ENCODE results near the gene HMGCR.
"Not testable (repeated sequence)": the region's sequence is repeated elsewhere in the genome, so short reads cannot be mapped to it uniquely, and the experiment has no call there.

HMGCR gene

GRCh38 chr5:75324791-75325190, 12.2 kb upstream of the HMGCR start:
- H3K27ac ChIP-seq (ENCODE audit: low read length): no peak overlapping the region
- no peak for DNase-seq (ENCODE audit: low read depth, low spot score)
- WGBS (ENCODE audit: insufficient coverage, insufficient read length): no CpG with 5 or more reads among the region's 1 CpG
- no peaks in the 10 kb centered on the region; the same call in 1 of the 2 replicates for H3K4me1 ChIP-seq (ENCODE audit: control insufficient read depth, insufficient read depth, low read length)
- H3K36me3 ChIP-seq (ENCODE audit: control insufficient read depth, insufficient read depth, low read length): peaks cover 2% of the 10 kb centered on the region; the same call in 1 of the 2 replicates
- no peak overlapping the region for H3K4me3 ChIP-seq (ENCODE audit: low read length)
- no peaks in the 10 kb centered on the region for H3K9me3 ChIP-seq (ENCODE audit: control insufficient read depth, insufficient read depth, low read length)
- H3K27me3 ChIP-seq (ENCODE audit: control insufficient read depth, insufficient read depth, low read length): no peaks in the 10 kb centered on the region

GRCh38 chr5:75325242-75325641, 11.8 kb upstream of the HMGCR start:
- Histone ChIP-seq H3K9me3 (ENCODE audit: control insufficient read depth, insufficient read depth, low read length) (no peaks in the 10 kb centered on the region), H3K27ac (ENCODE audit: low read length) (no peak overlapping the region), H3K4me1 (ENCODE audit: control insufficient read depth, insufficient read depth, low read length) (no peaks in the 10 kb centered on the region; the same call in 1 of the 2 replicates), H3K36me3 (ENCODE audit: control insufficient read depth, insufficient read depth, low read length) (peaks cover 2% of the 10 kb centered on the region; the same call in 1 of the 2 replicates), H3K27me3 (ENCODE audit: control insufficient read depth, insufficient read depth, low read length) (no peaks in the 10 kb centered on the region), H3K4me3 (ENCODE audit: low read length) (no peak overlapping the region)
- no CpG with 5 or more reads among the region's 1 CpG for WGBS (ENCODE audit: insufficient coverage, insufficient read length)
- no peak for DNase-seq (ENCODE audit: low read depth, low spot score)

- DNase-seq (ENCODE audit: low read depth, low spot score): no peak
- no peak overlapping the region for H3K4me3 ChIP-seq (ENCODE audit: low read length)
- H3K4me1 ChIP-seq (ENCODE audit: control insufficient read depth, insufficient read depth, low read length): no peaks in the 10 kb centered on the region
- H3K27ac ChIP-seq (ENCODE audit: low read length): no peak overlapping the region
- H3K27me3 ChIP-seq (ENCODE audit: control insufficient read depth, insufficient read depth, low read length): no peaks in the 10 kb centered on the region
- WGBS (ENCODE audit: insufficient coverage, insufficient read length): no CpG with 5 or more reads among the region's 7 CpGs
- H3K9me3 ChIP-seq (ENCODE audit: control insufficient read depth, insufficient read depth, low read length): no peaks in the 10 kb centered on the region
- H3K36me3 ChIP-seq (ENCODE audit: control insufficient read depth, insufficient read depth, low read length): no peaks in the 10 kb centered on the region
Measured at GRCh38 chr5:75330404-75330803, 6.6 kb upstream of the HMGCR start.

GRCh38 chr5:75331095-75332090, 5.6 kb upstream of the HMGCR start:
- Histone ChIP-seq H3K27ac (ENCODE audit: low read length) (no peak overlapping the region), H3K9me3 (ENCODE audit: control insufficient read depth, insufficient read depth, low read length) (no peaks in the 10 kb centered on the region), H3K4me3 (ENCODE audit: low read length) (no peak overlapping the region), H3K4me1 (ENCODE audit: control insufficient read depth, insufficient read depth, low read length) (no peaks in the 10 kb centered on the region; the same call in 1 of the 2 replicates), H3K27me3 (ENCODE audit: control insufficient read depth, insufficient read depth, low read length) (no peaks in the 10 kb centered on the region), H3K36me3 (ENCODE audit: control insufficient read depth, insufficient read depth, low read length) (no peaks in the 10 kb centered on the region)
- no CpG with 5 or more reads among the region's 4 CpGs for WGBS (ENCODE audit: insufficient coverage, insufficient read length)
- DNase-seq (ENCODE audit: low read depth, low spot score): no peak

GRCh38 chr5:75333759-75334158, 3.3 kb upstream of the HMGCR start:
- not testable (repeated sequence) for H3K9me3 ChIP-seq (ENCODE audit: control insufficient read depth, insufficient read depth, low read length); H3K27me3 ChIP-seq (ENCODE audit: control insufficient read depth, insufficient read depth, low read length); DNase-seq (ENCODE audit: low read depth, low spot score); H3K4me1 ChIP-seq (ENCODE audit: control insufficient read depth, insufficient read depth, low read length); H3K36me3 ChIP-seq (ENCODE audit: control insufficient read depth, insufficient read depth, low read length); H3K27ac ChIP-seq (ENCODE audit: low read length); H3K4me3 ChIP-seq (ENCODE audit: low read length)
- WGBS (ENCODE audit: insufficient coverage, insufficient read length): no CpG with 5 or more reads among the region's 23 CpGs

- not testable (repeated sequence) for H3K4me1 ChIP-seq (ENCODE audit: control insufficient read depth, insufficient read depth, low read length); H3K27ac ChIP-seq (ENCODE audit: low read length); H3K9me3 ChIP-seq (ENCODE audit: control insufficient read depth, insufficient read depth, low read length); H3K4me3 ChIP-seq (ENCODE audit: low read length); H3K27me3 ChIP-seq (ENCODE audit: control insufficient read depth, insufficient read depth, low read length); DNase-seq (ENCODE audit: low read depth, low spot score); H3K36me3 ChIP-seq (ENCODE audit: control insufficient read depth, insufficient read depth, low read length)
- WGBS (ENCODE audit: insufficient coverage, insufficient read length): no CpG with 5 or more reads among the region's 10 CpGs
Measured at GRCh38 chr5:75334413-75334812, 2.6 kb upstream of the HMGCR start.

GRCh38 chr5:75335486-75335885, 1.5 kb upstream of the HMGCR start:
- no peak overlapping the region for H3K27ac ChIP-seq (ENCODE audit: low read length)

GRCh38 chr5:75335952-75336614, 937 bp upstream of the HMGCR start:
- Histone ChIP-seq H3K27me3 (ENCODE audit: control insufficient read depth, insufficient read depth, low read length) (no peaks in the 10 kb centered on the region), H3K36me3 (ENCODE audit: control insufficient read depth, insufficient read depth, low read length) (no peaks in the 10 kb centered on the region), H3K4me1 (ENCODE audit: control insufficient read depth, insufficient read depth, low read length) (no peaks in the 10 kb centered on the region; the same call in 1 of the 2 replicates), H3K27ac (ENCODE audit: low read length) (peak overlapping the region; percentile 38), H3K4me3 (ENCODE audit: low read length) (peak overlapping the region; percentile 40; the same call in 1 of the 2 replicates), H3K9me3 (ENCODE audit: control insufficient read depth, insufficient read depth, low read length) (no peaks in the 10 kb centered on the region)
- 100% methylated on average over 2 of the region's 12 CpGs for WGBS (ENCODE audit: insufficient coverage, insufficient read length)
- no peak for DNase-seq (ENCODE audit: low read depth, low spot score)

More at GRCh38 chr5:75335486-75335885, 1.5 kb upstream of the HMGCR start:
- Histone ChIP-seq H3K27me3 (ENCODE audit: control insufficient read depth, insufficient read depth, low read length) (no peaks in the 10 kb centered on the region), H3K9me3 (ENCODE audit: control insufficient read depth, insufficient read depth, low read length) (no peaks in the 10 kb centered on the region), H3K4me3 (ENCODE audit: low read length) (no peak overlapping the region), H3K36me3 (ENCODE audit: control insufficient read depth, insufficient read depth, low read length) (no peaks in the 10 kb centered on the region), H3K4me1 (ENCODE audit: control insufficient read depth, insufficient read depth, low read length) (no peaks in the 10 kb centered on the region; the same call in 1 of the 2 replicates)
- no CpG with 5 or more reads among the region's 2 CpGs for WGBS (ENCODE audit: insufficient coverage, insufficient read length)
- no peak for DNase-seq (ENCODE audit: low read depth, low spot score)

GRCh38 chr5:75337366-75338021, 474 bp downstream of the HMGCR start:
- WGBS (ENCODE audit: insufficient coverage, insufficient read length): no CpG with 5 or more reads among the region's 50 CpGs
- Histone ChIP-seq H3K4me1 (ENCODE audit: control insufficient read depth, insufficient read depth, low read length) (no peaks in the 10 kb centered on the region; the same call in 1 of the 2 replicates), H3K9me3 (ENCODE audit: control insufficient read depth, insufficient read depth, low read length) (no peaks in the 10 kb centered on the region), H3K27ac (ENCODE audit: low read length) (no peak overlapping the region), H3K36me3 (ENCODE audit: control insufficient read depth, insufficient read depth, low read length) (no peaks in the 10 kb centered on the region), H3K4me3 (ENCODE audit: low read length) (peak overlapping the region; percentile 95), H3K27me3 (ENCODE audit: control insufficient read depth, insufficient read depth, low read length) (no peaks in the 10 kb centered on the region)
- no peak for DNase-seq (ENCODE audit: low read depth, low spot score)

- H3K27me3 ChIP-seq (ENCODE audit: control insufficient read depth, insufficient read depth, low read length): no peaks in the 10 kb centered on the region
- H3K27ac ChIP-seq (ENCODE audit: low read length): no peak overlapping the region
- no peaks in the 10 kb centered on the region for H3K36me3 ChIP-seq (ENCODE audit: control insufficient read depth, insufficient read depth, low read length)
- no peaks in the 10 kb centered on the region for H3K9me3 ChIP-seq (ENCODE audit: control insufficient read depth, insufficient read depth, low read length)
- no peaks in the 10 kb centered on the region; the same call in 1 of the 2 replicates for H3K4me1 ChIP-seq (ENCODE audit: control insufficient read depth, insufficient read depth, low read length)
- no CpG with 5 or more reads among the region's 2 CpGs for WGBS (ENCODE audit: insufficient coverage, insufficient read length)
- peak overlapping the region; percentile 95; the same call in 1 of the 2 replicates for H3K4me3 ChIP-seq (ENCODE audit: low read length)
- no peak for DNase-seq (ENCODE audit: low read depth, low spot score)
Measured at GRCh38 chr5:75338408-75338807, 1.4 kb downstream of the HMGCR start.

Data from iPS DF 6.9 (cell line).